Thymus (tissue), 11 donors: ENCODE results near the gene RPS25. TPM values are rescaled to one million over a fixed set of nuclear protein-coding genes. Genes with fewer than 3 reads are reported as not detected.
"Not testable (repeated sequence)": the region's sequence is repeated elsewhere in the genome, so short reads cannot be mapped to it uniquely, and the experiment has no call there.

Source experiments
- DNase-seq, 9 donors: peaks; one replicate each; pipeline ENCODE4 v3.0.0-alpha.2; 2013; ENCODE audit warnings: low spot score in 9 of 9, low read depth in 6 of 9, missing footprints in 1 of 9
- H3K27ac ChIP-seq, 2 donors: one replicate each; pipeline ENCODE4 v1.5.1; 2013; ENCODE audit warnings: control low read depth in 1 of 2, low read depth in 1 of 2, low read length in 1 of 2, mild to moderate bottlenecking in 1 of 2, moderate library complexity in 1 of 2
- H3K27me3 ChIP-seq, 2 donors: one replicate each; pipeline ENCODE4 v1.5.1; 2013; ENCODE audit warnings: low read length in 1 of 2; ENCODE audit not compliant: control insufficient read depth in 2 of 2, insufficient read depth in 1 of 2
- H3K36me3 ChIP-seq, 2 donors: one replicate each; pipeline ENCODE4 v1.5.1; 2013; ENCODE audit warnings: low read length in 1 of 2, mild to moderate bottlenecking in 1 of 2, moderate library complexity in 1 of 2; ENCODE audit not compliant: control insufficient read depth in 2 of 2, insufficient read depth in 2 of 2
- H3K4me1 ChIP-seq, 2 donors: one replicate each; pipeline ENCODE4 v1.5.1; 2013; ENCODE audit warnings: low read length in 2 of 2; ENCODE audit not compliant: control insufficient read depth in 2 of 2, insufficient read depth in 2 of 2
- H3K4me3 ChIP-seq, 2 donors: one replicate each; pipeline ENCODE4 v1.5.1; 2013; ENCODE audit warnings: low read length in 2 of 2, control low read depth in 1 of 2, mild to moderate bottlenecking in 1 of 2
- H3K9me3 ChIP-seq, 2 donors: one replicate each; pipeline ENCODE4 v1.5.1; 2013; ENCODE audit warnings: low read length in 1 of 2, mild to moderate bottlenecking in 1 of 2; ENCODE audit not compliant: control insufficient read depth in 2 of 2, insufficient read depth in 1 of 2
- WGBS: extraction: QIAGEN DNeasy Blood & Tissue Kit; methylation state at CpG from one replicate; pipeline ENCODE4 v1.1.7; 2013; 5-methylcytosine and 5-hydroxymethylcytosine counted together
- polyA plus RNA-seq: library from polyadenylated mRNA; stranded (reverse); fragments of 200-250 nt; gene quantifications from one replicate; pipeline ENCODE4 v1.2.3, GENCODE V29; 2013
- total RNA-seq: library from RNA; stranded (reverse); fragments of 120-200 nt; gene quantifications from one replicate; pipeline ENCODE4 v1.2.4, GENCODE V29; 2013
- donor health status: healthy.

Gene RPS25
- total and polyA plus RNA-seq, 2 donors = 2,320 to 4,489 TPM

GRCh38 chr11:119047205-119047604 is 29.1 kb upstream of the RPS25 start:
- no peak overlapping the region for H3K4me3 ChIP-seq
- H3K27ac ChIP-seq = no peak overlapping the region
- H3K9me3 ChIP-seq = no peaks in the 10 kb centered on the region
- no peaks in the 10 kb centered on the region for H3K27me3 ChIP-seq
- peaks cover 73 to 77% of the 10 kb centered on the region in 2 donors for H3K36me3 ChIP-seq
- H3K4me1 ChIP-seq = no peaks in the 10 kb centered on the region
- WGBS = 99% methylated on average over 6 of the region's 6 CpGs
- no peak for DNase-seq

DNA sequence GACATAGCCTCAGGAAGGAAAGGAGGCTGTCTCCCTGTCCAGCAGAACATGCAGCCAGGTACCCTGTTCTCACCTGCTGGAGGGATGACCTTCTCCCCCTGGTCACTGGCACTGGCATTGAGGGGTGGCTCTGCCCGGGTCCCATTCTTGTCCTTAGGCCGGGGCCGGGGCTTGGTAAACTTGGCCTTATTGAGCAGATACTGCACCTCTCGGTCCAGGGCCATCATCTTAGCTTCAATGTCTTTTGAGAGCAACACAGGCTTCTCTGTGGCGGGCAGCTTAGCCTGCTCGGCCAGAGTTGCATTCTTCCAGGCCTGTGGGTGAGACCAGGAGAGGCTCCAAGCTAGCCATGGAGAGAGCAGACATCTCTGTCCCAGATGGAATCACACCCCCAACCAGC is 28.3 kb upstream of the RPS25 start:
- no peaks in the 10 kb centered on the region for H3K4me1 ChIP-seq

GRCh38 chr11:119044708-119045107 is 26.6 kb upstream of the RPS25 start:
- no peak for DNase-seq
- Histone ChIP-seq H3K36me3 (peaks cover 53% of the 10 kb centered on the region in 2 donors), H3K4me3 (no peak overlapping the region), H3K27ac (no peak overlapping the region), H3K4me1 (no peaks in the 10 kb centered on the region), H3K9me3 (no peaks in the 10 kb centered on the region), H3K27me3 (no peaks in the 10 kb centered on the region)
- WGBS = 94% methylated on average over 6 of the region's 6 CpGs

More for the DNA sequence above, 28.3 kb upstream of the RPS25 start:
- DNase-seq = no peak
- no peak overlapping the region for H3K27ac ChIP-seq
- peaks cover 66 to 70% of the 10 kb centered on the region in 2 donors for H3K36me3 ChIP-seq
- H3K27me3 ChIP-seq = no peaks in the 10 kb centered on the region
- no peaks in the 10 kb centered on the region for H3K9me3 ChIP-seq
- WGBS = 95% methylated on average over 6 of the region's 6 CpGs
- H3K4me3 ChIP-seq = no peak overlapping the region

DNA sequence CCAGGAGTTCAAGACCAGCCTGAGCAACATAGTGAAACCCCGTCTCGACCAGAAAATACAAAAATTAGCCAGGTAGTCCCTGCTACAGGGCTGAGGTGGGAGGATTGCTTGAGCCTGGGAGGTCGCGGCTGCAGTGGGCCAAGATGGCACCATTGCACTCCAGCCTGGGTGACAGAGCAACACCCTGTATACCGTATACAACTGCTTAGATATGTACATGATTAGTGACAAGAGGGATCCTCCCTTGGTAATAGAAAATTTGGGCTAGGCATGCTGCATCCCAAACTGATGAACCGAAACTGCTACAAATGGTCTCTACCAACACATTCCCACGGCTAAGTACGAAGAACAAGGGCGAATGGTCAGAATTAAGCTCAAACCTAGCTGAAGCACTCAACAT is 24.8 kb upstream of the RPS25 start:
- Histone ChIP-seq H3K27me3 (no peaks in the 10 kb centered on the region), H3K4me3 (no peak overlapping the region), H3K27ac (no peak overlapping the region), H3K9me3 (no peaks in the 10 kb centered on the region), H3K36me3 (peaks cover 35% of the 10 kb centered on the region in 2 donors), H3K4me1 (no peaks in the 10 kb centered on the region)
- no peak for DNase-seq
- 98% methylated on average over 9 of the region's 9 CpGs for WGBS

- WGBS = 80% methylated on average over 4 of the region's 4 CpGs
- Histone ChIP-seq H3K9me3 (no peaks in the 10 kb centered on the region), H3K36me3 (peaks cover 26 to 27% of the 10 kb centered on the region in 2 donors), H3K27me3 (no peaks in the 10 kb centered on the region), H3K4me1 (no peaks in the 10 kb centered on the region), H3K27ac (no peak overlapping the region), H3K4me3 (no peak overlapping the region)
- DNase-seq = peak in 1 of 9 donors; percentile 17
Measured at GRCh38 chr11:119041821-119042514, 23.8 kb upstream of the RPS25 start.

DNA sequence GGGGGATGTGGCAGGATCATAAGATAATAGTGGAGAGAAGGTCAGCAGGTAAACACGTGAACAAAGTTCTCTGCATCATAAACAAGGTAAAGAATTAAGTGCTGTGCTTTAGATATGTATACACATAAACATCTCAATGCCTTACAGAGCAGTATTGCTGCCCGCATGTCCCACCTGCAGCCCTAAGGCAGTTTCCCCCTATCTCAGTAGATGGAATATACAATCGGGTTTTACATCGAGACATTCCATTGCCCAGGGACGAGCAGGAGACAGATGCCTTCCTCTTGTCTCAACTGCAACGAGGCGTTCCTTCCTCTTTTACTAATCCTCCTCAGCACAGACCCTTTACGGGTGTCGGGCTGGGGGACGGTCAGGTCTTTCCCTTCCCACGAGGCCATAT is 21.3 kb upstream of the RPS25 start:
- H3K4me1 ChIP-seq, H3K27me3 ChIP-seq, H3K4me3 ChIP-seq, H3K27ac ChIP-seq, DNase-seq, H3K36me3 ChIP-seq, H3K9me3 ChIP-seq: not testable (repeated sequence)
- 22% methylated on average over 11 of the region's 11 CpGs for WGBS

GRCh38 chr11:119038884-119039283 is 20.7 kb upstream of the RPS25 start:
- H3K27ac ChIP-seq = no peak overlapping the region
- H3K36me3 ChIP-seq = no peaks in the 10 kb centered on the region
- H3K27me3 ChIP-seq = no peaks in the 10 kb centered on the region
- peaks cover 0 to 4% of the 10 kb centered on the region in 2 donors for H3K4me1 ChIP-seq
- no peaks in the 10 kb centered on the region for H3K9me3 ChIP-seq
- no peak for DNase-seq
- 98% methylated on average over 5 of the region's 5 CpGs for WGBS
- no peak overlapping the region for H3K4me3 ChIP-seq

- DNase-seq = no peak
- Histone ChIP-seq H3K36me3 (no peaks in the 10 kb centered on the region), H3K4me3 (no peak overlapping the region), H3K4me1 (peaks cover 0 to 12% of the 10 kb centered on the region in 2 donors), H3K9me3 (no peaks in the 10 kb centered on the region), H3K27me3 (no peaks in the 10 kb centered on the region), H3K27ac (no peak overlapping the region)
- WGBS = 85% methylated on average over 3 of the region's 3 CpGs
Measured at GRCh38 chr11:119034813-119035212, 16.7 kb upstream of the RPS25 start.

- H3K27me3 ChIP-seq, H3K36me3 ChIP-seq, H3K9me3 ChIP-seq, H3K27ac ChIP-seq, H3K4me3 ChIP-seq, DNase-seq: not testable (repeated sequence)
- 97% methylated on average over 10 of the region's 10 CpGs for WGBS
- H3K4me1 ChIP-seq = peaks cover 3 to 24% of the 10 kb centered on the region in 2 donors
Measured at GRCh38 chr11:119033421-119033820, 15.3 kb upstream of the RPS25 start.
